B cell (primary cell): ENCODE data around the gene TUBAL3. TPM values are rescaled to one million over a fixed set of nuclear protein-coding genes. Genes with fewer than 3 reads are reported as not detected.

Experiments used
- ATAC-seq: fragments of 200-7000 bp; cut with Tn5 transposase; one replicate; pipeline ENCODE4 v1.10.0; 2021; ENCODE audit warnings: low read depth, mild to moderate bottlenecking, moderate number of reproducible peaks, moderate library complexity
- CTCF ChIA-PET: fragments of 350-600 bp; sonication (Branson Sonifier 250); formaldehyde crosslinking; loops from one replicate; lab custom pipeline; 2021; ENCODE audit warnings: antibody characterized with exemption, inconsistent platforms; lab: Charles Lee
- POLR2A ChIA-PET: fragments of 350-600 bp; sonication (Branson Sonifier 250); formaldehyde crosslinking; loops from one replicate; lab custom pipeline; 2021; ENCODE audit warnings: antibody characterized with exemption; lab: Charles Lee
- DNase-seq: peaks from one replicate; pipeline ENCODE4 v3.0.0; 2013
- H2AFZ ChIP-seq: 2 replicates; pipeline ENCODE4 v1.6.1; 2012; ENCODE audit warnings: mild to moderate bottlenecking, low read depth, low read length; ENCODE audit not compliant: insufficient read depth, poor library complexity, severe bottlenecking
- H3K27ac ChIP-seq, 2 donors: 1 replicate in 1 of 2; 2 replicates in 1 of 2; pipeline ENCODE4 v1.5.1; 2012 to 2013; ENCODE audit warnings: low read length in 2 of 2, mild to moderate bottlenecking in 2 of 2, moderate library complexity in 1 of 2
- H3K27me3 ChIP-seq, 4 experiments: fragments of 200-600 bp in 1 of 4; sonication (generic) in 1 of 4; replicated peaks in 1 of 4; 1 replicate in 2 of 4; 2 replicates in 2 of 4; pipeline versions ENCODE4 v1.6.1 to v1.7.0; 2013 to 2016; ENCODE audit warnings: low read length in 3 of 4, mild to moderate bottlenecking in 2 of 4, mixed read lengths in 1 of 4, moderate library complexity in 1 of 4; ENCODE audit not compliant: insufficient read depth in 4 of 4, control insufficient read depth in 3 of 4; ENCODE audit errors: control extremely low read depth in 1 of 4
- H3K36me3 ChIP-seq, 2 experiments: replicated peaks in 1 of 2; 1 replicate in 1 of 2; 2 replicates in 1 of 2; pipeline versions ENCODE4 v1.6.1 to v1.7.1; 2013; ENCODE audit warnings: low read length in 1 of 2; ENCODE audit not compliant: insufficient read depth in 2 of 2, control insufficient read depth in 1 of 2; ENCODE audit errors: control extremely low read depth in 1 of 2, extremely low read depth in 1 of 2
- H3K4me1 ChIP-seq, 2 donors: fragments of 200-600 bp in 1 of 2; sonication (generic) in 1 of 2; 1 replicate in 1 of 2; 2 replicates in 1 of 2; pipeline versions ENCODE4 v1.5.1 to v1.6.1; 2013 to 2017; ENCODE audit warnings: low read length in 2 of 2; ENCODE audit not compliant: control insufficient read depth in 2 of 2, insufficient read depth in 2 of 2
- H3K4me2 ChIP-seq: replicated peaks from 2 replicates; pipeline ENCODE3; 2012; ENCODE audit warnings: mild to moderate bottlenecking, low read depth, low read length; ENCODE audit not compliant: poor library complexity, severe bottlenecking
- H3K4me3 ChIP-seq, 5 experiments: fragments of 200-600 bp in 1 of 5; sonication (generic) in 1 of 5; 1 replicate in 3 of 5; 2 replicates in 2 of 5; pipeline versions ENCODE4 v1.5.1 to v1.7.0; 2011 to 2016; ENCODE audit warnings: low read length in 4 of 5, mild to moderate bottlenecking in 4 of 5, low read depth in 2 of 5, control low read depth in 1 of 5, moderate library complexity in 1 of 5; ENCODE audit not compliant: insufficient read depth in 1 of 5; ENCODE audit errors: control extremely low read depth in 1 of 5, extremely low read depth in 1 of 5
- H3K79me2 ChIP-seq: fragments of 200-600 bp; sonication (generic); one replicate; pipeline ENCODE4 v1.6.0; 2016; ENCODE audit warnings: low read length; ENCODE audit not compliant: control insufficient read depth, insufficient read depth
- H3K9ac ChIP-seq: fragments of 200-600 bp; sonication (generic); 2 replicates; pipeline ENCODE4 v1.6.1; 2017; ENCODE audit warnings: mild to moderate bottlenecking, low read length, moderate library complexity
- H3K9me3 ChIP-seq, 3 donors: one replicate each; pipeline versions ENCODE4 v1.6.1 to v1.7.1; 2013; ENCODE audit warnings: low read length in 2 of 3; ENCODE audit not compliant: control insufficient read depth in 2 of 3, insufficient read depth in 1 of 3; ENCODE audit errors: control extremely low read depth in 1 of 3
- H4K20me1 ChIP-seq: 2 replicates; pipeline ENCODE4 v1.6.0; 2012; ENCODE audit warnings: mild to moderate bottlenecking, low read length; ENCODE audit not compliant: insufficient read depth, control insufficient read depth, poor library complexity, severe bottlenecking
- H3K27ac Mint-ChIP-seq: one replicate; pipeline ENCODE4 v1.8.0; 2021; ENCODE audit warnings: mixed read lengths
- H3K27me3 Mint-ChIP-seq: one replicate; pipeline ENCODE4 v1.8.0; 2021; ENCODE audit warnings: mixed read lengths
- H3K4me1 Mint-ChIP-seq: one replicate; pipeline ENCODE4 v1.8.0; 2021; ENCODE audit warnings: mixed read lengths
- H3K4me3 Mint-ChIP-seq: one replicate; pipeline ENCODE4 v1.8.0; 2021; ENCODE audit warnings: mixed read lengths
- H3K9me3 Mint-ChIP-seq: one replicate; pipeline ENCODE4 v1.8.0; 2022; ENCODE audit warnings: mixed read lengths; ENCODE audit not compliant: insufficient read depth
- EZH2 ChIP-seq: IDR thresholded peaks from 2 replicates; pipeline ENCODE4 v1.6.1; 2012; ENCODE audit warnings: borderline replicate concordance, low read depth, mild to moderate bottlenecking, moderate library complexity, low read length; ENCODE audit not compliant: insufficient read depth, poor library complexity, severe bottlenecking
- WGBS: methylation state at CpG from one replicate; pipeline ENCODE4 v1.1.5; 2013; ENCODE audit warnings: missing lambda C conversion rate; ENCODE audit not compliant: insufficient coverage; 5-methylcytosine and 5-hydroxymethylcytosine counted together
- intact Hi-C: fragments of 100-400 bp; cut with micrococcal nuclease; formaldehyde crosslinking; loops from one replicate; pipeline ENCODE4 v1.10.0; 2022
- polyA plus RNA-seq: library from polyadenylated mRNA; depleted of rRNA; stranded (reverse); fragments of >200 nt; gene quantifications from 2 replicates; pipeline ENCODE4 v1.2.3, GENCODE V29; 2012
- total RNA-seq, 2 donors: library from RNA; stranded (reverse); fragments of 120-200 nt in 1 of 2; gene quantifications; 1 replicate in 1 of 2; 2 replicates in 1 of 2; pipeline versions ENCODE4 v1.2.3 to v1.2.4, GENCODE V29; 2013 to 2022
- TF ChIP-seq, protein P1 (sequence below): fragments of 200-600 bp; IDR thresholded peaks from one replicate; pipeline ENCODE4 v1.8.0; 2022; ENCODE audit warnings: antibody characterized with exemption, mild to moderate bottlenecking

The TUBAL3 gene
- total and polyA plus RNA-seq, 2 donors (not counting 1 experiment from before 2014, with no cell fraction given): not detected

DNA sequence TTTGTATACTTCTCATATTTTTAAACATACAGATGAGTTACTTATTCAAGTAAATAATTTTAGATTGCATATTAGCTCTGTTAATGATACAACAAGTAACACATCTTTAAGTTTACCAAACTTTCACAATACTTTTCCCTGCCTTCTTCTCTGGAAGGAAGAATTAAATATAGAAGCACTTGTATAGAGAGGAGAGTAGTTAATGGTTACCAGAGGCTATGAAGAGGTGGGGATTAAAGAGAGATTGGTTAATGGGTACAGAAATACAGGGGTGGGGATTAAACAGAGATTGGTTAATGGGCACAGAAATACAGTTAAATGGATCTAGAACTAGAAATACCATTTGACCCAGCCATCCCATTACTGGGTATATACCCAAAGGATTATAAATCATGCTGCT, 59.9 kb downstream of the TUBAL3 start:
- peaks cover 13% of the 10 kb centered on the region for H3K27me3 Mint-ChIP-seq
- intact Hi-C loops: no loop called here
- H3K9ac ChIP-seq: no peak overlapping the region
- DNase-seq: no peak
- no peak overlapping the region for H3K4me3 Mint-ChIP-seq
- no peak for TF ChIP-seq EZH2
- TF ChIP-seq, protein P1, sequence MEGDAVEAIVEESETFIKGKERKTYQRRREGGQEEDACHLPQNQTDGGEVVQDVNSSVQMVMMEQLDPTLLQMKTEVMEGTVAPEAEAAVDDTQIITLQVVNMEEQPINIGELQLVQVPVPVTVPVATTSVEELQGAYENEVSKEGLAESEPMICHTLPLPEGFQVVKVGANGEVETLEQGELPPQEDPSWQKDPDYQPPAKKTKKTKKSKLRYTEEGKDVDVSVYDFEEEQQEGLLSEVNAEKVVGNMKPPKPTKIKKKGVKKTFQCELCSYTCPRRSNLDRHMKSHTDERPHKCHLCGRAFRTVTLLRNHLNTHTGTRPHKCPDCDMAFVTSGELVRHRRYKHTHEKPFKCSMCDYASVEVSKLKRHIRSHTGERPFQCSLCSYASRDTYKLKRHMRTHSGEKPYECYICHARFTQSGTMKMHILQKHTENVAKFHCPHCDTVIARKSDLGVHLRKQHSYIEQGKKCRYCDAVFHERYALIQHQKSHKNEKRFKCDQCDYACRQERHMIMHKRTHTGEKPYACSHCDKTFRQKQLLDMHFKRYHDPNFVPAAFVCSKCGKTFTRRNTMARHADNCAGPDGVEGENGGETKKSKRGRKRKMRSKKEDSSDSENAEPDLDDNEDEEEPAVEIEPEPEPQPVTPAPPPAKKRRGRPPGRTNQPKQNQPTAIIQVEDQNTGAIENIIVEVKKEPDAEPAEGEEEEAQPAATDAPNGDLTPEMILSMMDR: no peak
- ATAC-seq: no peak
- peaks cover 3% of the 10 kb centered on the region for H3K9me3 Mint-ChIP-seq
- H3K27ac Mint-ChIP-seq: no peak overlapping the region
- no peak overlapping the region for H3K27ac ChIP-seq
- POLR2A ChIA-PET: no interaction called here
- H3K36me3 ChIP-seq: no peaks in the 10 kb centered on the region
- H3K4me2 ChIP-seq: no peak overlapping the region
- CTCF ChIA-PET: no interaction called here
- H3K4me1 ChIP-seq: no peaks in the 10 kb centered on the region
- no peaks in the 10 kb centered on the region for H3K9me3 ChIP-seq
- H3K4me3 ChIP-seq: no peak overlapping the region
- H3K79me2 ChIP-seq: no peaks in the 10 kb centered on the region
- H3K4me1 Mint-ChIP-seq: no peaks in the 10 kb centered on the region
- H3K27me3 ChIP-seq: no peaks in the 10 kb centered on the region
- H2AFZ ChIP-seq: no peak overlapping the region
- no peaks in the 10 kb centered on the region for H4K20me1 ChIP-seq

GRCh38 chr10:5343979-5344378, 60.6 kb downstream of the TUBAL3 start:
- 100% methylated on average over 2 of the region's 4 CpGs for WGBS
- no peak overlapping the region for H3K27ac Mint-ChIP-seq
- H2AFZ ChIP-seq: no peak overlapping the region
- H3K27ac ChIP-seq: no peak overlapping the region
- H3K4me1 Mint-ChIP-seq: no peaks in the 10 kb centered on the region
- intact Hi-C loops: no loop called here
- H3K4me3 ChIP-seq: no peak overlapping the region
- peaks cover 3% of the 10 kb centered on the region for H3K9me3 Mint-ChIP-seq
- H3K9me3 ChIP-seq: no peaks in the 10 kb centered on the region
- no peaks in the 10 kb centered on the region for H3K79me2 ChIP-seq
- no peak overlapping the region for H3K9ac ChIP-seq
- DNase-seq (no peak), ATAC-seq (no peak)
- no peaks in the 10 kb centered on the region for H3K4me1 ChIP-seq
- no peaks in the 10 kb centered on the region for H3K27me3 ChIP-seq
- no peak overlapping the region for H3K4me3 Mint-ChIP-seq
- H3K27me3 Mint-ChIP-seq: peaks cover 15% of the 10 kb centered on the region
- no peak overlapping the region for H3K4me2 ChIP-seq
- H4K20me1 ChIP-seq: no peaks in the 10 kb centered on the region
- POLR2A ChIA-PET: no interaction called here
- TF ChIP-seq EZH2: no peak
- TF ChIP-seq, protein P1: no peak
- CTCF ChIA-PET: no interaction called here
- no peaks in the 10 kb centered on the region for H3K36me3 ChIP-seq
